ENCODE measurements around the gene TBL1X.

- TF ChIP-seq, protein P1, sequence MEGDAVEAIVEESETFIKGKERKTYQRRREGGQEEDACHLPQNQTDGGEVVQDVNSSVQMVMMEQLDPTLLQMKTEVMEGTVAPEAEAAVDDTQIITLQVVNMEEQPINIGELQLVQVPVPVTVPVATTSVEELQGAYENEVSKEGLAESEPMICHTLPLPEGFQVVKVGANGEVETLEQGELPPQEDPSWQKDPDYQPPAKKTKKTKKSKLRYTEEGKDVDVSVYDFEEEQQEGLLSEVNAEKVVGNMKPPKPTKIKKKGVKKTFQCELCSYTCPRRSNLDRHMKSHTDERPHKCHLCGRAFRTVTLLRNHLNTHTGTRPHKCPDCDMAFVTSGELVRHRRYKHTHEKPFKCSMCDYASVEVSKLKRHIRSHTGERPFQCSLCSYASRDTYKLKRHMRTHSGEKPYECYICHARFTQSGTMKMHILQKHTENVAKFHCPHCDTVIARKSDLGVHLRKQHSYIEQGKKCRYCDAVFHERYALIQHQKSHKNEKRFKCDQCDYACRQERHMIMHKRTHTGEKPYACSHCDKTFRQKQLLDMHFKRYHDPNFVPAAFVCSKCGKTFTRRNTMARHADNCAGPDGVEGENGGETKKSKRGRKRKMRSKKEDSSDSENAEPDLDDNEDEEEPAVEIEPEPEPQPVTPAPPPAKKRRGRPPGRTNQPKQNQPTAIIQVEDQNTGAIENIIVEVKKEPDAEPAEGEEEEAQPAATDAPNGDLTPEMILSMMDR (conservative IDR thresholded peaks at IDR 0.05; ENCODE audit: low read length), result no peak
- no peak for TF ChIP-seq EZH2phosphoT487 (IDR thresholded peaks at IDR 0.05; ENCODE audit: borderline replicate concordance, low read depth, low read length)
Observed at GRCh38 chrX:9785944-9786797, 321.3 kb downstream of the TBL1X start, which contains the start of gene SHROOM2.

Data from OCI-LY7 (cell line).